Activated T-cell treated with anti-CD3 and anti-CD28 coated beads, Interleukin-2, amount 50 U/mL, for 1 hour (primary cell): ENCODE measurements around the gene ABI3BP.
A peak's percentile ranks its signal among the peaks of the same experiment; 100 is the strongest.

Experiments used
- DNase-seq: peaks from one replicate; pipeline ENCODE4 v3.0.0-alpha.2; 2020

The ABI3BP gene

DNA sequence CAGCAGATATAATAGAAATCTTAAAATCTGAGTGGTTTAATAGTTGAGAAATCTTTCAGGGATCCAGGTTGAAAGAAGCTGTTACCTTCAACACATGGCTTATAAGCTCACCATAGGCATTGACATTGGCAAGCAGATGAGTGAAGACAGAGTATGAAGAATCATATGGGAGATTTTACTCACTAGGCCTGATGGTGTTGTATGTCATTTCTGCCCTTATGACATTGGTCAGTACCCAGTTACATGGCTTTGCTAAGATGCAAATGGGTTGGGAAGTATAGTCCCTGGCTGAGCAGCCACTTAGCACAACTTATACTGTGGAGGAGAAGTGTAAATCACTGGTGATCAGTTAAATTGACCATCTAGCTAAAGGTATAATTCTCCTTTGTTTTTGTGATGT, 278.0 kb downstream of the ABI3BP start:
- DNase-seq: no peak

DNA sequence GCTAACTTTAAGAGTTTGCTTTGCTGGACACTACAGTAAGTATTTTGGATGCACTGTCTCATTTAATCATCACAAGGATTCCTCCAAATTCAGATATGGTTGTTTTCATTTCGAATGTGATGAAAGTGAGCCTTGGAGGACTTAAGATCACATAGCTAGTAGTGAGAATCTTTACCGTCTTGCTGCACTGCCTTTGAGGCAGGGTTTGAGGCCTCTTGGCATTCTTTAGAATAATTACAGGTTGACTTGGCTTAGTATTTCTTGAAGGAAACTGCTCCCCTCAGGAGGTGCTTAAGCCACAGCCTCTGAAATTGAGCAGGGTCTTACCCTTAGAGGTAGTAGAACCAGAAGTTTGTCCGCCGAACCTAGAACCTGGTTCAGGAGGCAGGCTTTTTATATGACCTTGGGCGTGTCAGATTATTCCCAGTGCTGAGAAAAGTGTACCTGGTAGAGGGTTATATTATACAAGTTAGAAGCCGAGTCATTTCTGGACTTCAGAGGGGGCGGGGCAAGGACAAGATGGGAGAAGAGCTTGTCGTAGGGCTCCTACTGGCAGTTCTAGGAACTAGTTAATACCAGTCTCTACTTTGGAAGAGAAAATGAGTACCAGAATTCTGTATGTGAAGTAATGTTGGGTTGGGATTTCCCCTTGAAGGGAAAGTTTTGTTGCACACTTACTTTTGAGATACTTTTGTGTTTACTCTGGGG, 282.8 kb downstream of the ABI3BP start:
- DNase-seq: peak; percentile 47

DNA sequence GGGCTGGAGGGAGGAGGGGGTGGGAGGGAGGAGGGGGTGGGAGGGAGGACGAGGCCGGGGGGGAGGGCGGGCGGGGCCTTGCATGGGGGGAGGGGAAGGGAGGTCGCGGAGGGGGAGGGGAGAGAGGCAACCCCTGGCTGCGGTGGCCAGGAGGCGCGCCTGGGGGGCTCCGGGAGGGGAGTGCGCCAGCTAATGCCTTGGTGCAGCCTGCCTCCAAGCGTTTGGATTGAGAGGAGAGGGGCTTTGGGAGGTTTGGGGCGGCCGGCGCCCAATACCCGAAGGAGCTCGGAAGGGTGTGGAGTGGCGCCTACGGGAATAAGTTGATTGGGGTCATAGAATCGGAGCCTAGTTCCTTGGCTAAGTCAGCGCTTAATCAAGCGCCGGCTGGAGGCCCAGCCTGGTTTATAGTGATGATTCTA, 283.4 kb downstream of the ABI3BP start:
- DNase-seq: peak; percentile 49

DNA sequence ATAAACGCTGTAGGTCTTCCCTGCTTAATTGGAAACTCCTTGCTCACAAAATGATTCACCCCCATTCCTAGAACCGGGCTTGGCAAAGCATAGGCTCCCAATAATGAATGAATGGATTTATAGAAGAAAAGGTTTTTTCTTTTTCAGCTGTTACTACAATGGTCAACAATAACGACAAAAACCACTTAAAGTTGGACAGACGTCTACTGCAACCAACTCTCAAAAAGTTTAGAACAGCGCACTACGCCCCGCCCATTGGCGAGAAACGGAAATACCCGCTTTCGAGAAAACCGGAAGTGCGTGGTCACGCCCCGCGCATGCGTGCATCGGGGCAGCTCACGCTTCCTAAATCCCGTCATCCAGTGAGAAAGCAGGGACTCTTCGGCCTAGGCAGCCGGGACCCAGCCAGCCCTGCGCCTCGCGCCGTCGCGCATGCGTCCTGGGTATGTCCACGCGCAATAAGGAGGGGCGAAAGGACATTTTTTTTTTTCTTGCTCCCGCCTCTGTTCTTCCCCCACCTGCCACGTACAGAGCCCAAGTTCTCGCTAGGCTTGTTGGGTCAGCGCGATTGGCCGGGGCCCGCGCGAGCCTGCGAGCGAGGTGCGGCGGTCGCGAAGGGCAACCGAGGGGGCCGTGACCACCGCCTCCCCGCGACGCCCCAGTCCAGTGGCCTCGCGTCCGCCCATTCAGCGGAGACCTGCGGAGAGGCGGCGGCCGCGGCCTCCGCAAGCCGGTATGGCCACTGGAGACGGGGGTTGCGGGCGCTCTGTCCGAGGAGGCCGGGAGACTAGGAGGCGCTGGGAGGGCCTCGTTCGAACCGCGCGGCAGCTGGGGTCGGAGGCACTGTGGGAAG, 284.0 kb downstream of the ABI3BP start, which contains the start of gene TFG:
TFG (plus strand) TSS at position 506 of the 853 bp plus-strand sequence. CDS start 4,192 bp downstream, outside the sequence.
- peak; percentile 98 for DNase-seq

DNA sequence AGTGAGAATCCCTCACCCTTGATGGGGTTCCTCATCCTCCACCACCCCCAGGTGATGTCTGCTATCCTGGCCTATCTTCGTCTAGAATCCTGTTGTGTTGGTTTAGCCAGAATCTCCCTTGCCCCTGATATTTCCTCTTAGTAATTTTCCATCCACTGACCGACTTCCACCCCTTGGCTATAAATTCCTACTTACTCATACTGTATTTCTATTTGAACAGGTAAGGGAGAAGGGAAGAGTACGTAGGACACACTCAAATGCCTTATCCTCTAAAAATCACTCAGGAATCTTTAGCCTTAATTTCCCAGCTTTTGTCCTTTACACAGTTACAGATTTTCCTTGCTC, 284.6 kb downstream of the ABI3BP start:
- DNase-seq: no peak

DNA sequence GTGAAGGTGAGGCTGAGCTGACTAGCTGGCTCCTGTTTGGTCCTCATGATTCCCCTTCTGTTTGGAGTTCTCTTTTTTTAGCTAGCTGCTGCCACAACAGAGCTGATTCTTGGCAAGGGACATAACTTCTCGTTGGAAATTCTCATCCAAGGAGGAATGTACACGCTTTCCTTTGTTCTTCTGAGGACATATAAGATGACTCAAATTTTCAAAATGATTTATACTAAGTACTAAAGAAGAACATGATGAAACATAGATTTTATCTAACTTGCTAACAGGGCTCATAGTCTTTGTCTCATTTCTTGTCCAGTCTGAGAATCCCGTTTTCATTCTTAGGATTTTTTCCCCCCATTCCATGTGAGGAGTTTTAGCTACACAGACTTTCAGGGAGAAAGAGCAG, 286.9 kb downstream of the ABI3BP start:
- DNase-seq: no peak

DNA sequence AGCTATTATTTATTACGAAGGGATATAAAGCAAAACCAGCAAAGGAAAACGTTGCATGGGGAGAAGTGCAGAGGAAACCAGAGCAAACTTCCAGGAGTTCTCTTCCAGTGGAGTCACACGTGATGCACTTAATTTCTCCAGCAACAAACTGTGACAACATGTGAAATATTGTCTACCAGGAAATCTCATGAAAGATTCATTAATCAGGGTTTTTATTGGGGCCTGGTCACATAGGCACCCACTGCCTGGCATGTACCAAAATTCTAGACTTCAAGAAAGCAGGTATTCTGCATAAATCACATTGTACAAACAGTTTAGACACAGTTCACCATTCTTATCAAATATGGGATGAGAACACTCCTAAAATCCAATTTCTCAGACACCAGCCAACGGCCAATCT, 289.4 kb downstream of the ABI3BP start:
- no peak for DNase-seq

DNA sequence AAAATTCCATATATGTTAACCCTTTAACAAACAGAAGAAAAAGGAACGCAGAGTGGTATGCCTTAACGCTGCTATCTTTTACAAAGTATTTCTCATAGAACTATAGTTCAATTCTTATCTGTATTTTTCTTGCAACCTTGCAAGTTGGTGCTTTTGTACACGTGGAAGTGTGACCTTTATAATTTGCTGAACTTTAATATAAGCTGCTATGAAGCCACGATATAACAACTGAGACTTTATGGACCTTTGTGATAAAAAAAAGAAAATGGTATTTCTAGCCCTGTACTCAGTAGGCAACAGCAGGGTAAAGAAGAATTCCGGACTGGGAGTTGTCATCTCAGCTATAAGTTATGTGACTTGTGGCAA, 290.3 kb downstream of the ABI3BP start:
- DNase-seq: no peak

DNA sequence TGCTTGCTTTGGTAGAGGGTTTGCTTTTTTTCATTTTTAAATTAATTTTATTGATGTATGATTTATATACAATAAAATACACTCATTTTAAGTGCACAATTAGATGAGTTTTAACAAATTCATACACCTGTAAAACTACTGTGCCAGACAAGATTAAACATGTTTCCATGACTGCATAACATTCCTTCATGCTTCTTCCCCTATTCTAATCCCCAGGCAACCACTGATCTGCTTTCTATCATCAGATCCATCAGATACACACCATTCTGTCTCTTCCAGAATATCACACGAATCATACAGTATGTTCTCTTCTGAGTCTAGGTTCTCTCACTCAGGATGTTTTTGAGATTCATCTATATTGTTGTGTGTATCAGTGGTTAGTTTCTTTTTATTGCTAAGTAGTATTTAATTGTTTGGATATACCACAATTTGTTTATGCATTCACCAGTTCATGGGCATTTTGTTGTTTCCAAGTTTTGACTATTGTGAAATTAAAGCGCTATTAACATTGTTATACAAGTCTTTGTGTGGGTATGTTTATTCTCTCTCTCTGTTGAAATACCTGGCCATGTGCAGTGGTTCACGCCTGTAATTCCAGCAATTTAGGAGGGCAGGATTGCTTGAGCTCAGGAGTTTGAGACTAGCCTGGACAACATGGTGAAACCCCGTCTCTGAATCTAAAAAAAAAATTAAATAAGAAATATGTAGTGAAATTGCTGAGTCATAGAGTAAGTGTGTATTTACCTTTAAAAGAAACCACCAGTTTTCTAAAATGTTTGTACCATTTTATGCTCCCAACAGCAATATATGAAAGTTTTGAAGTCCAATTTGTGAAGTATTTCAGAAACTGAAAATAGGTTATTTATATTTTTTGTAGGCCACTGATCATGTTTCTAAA, 290.9 kb downstream of the ABI3BP start:
- DNase-seq: no peak

DNA sequence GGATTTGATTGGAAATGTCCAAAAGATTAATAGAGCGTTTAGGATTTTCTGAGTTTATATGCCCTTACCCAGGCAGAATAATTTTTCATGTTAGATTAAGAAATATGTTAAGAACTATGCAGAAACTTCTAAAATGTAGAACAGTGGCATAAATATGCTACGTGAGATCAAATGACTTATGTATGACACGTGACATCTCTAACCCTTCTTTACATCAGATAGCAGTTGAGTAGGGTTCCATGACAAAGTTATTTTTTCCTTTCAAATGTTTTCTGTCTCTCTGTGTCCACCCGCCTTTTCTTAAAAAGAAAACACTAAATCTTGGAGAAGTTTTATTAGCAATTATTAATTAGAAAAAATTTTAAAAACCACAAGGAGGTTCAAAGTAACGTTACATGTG, 292.5 kb downstream of the ABI3BP start:
- DNase-seq: no peak
